ENCODE data around the gene IDI1.
"Not testable (repeated sequence)": the region's sequence is repeated elsewhere in the genome, so short reads cannot be mapped to it uniquely, and the experiment has no call there.

IDI1 gene

GRCh38 chr10:1040133-1040532 lies 8.8 kb downstream of the IDI1 start:
- DNase-seq (ENCODE audit: low read depth) = no peak
- H3K4me3 ChIP-seq (ENCODE audit: low read depth, low read length) = no peak overlapping the region

GRCh38 chr10:1038769-1039168 lies 10.2 kb downstream of the IDI1 start:
- DNase-seq (ENCODE audit: low read depth); H3K4me3 ChIP-seq (ENCODE audit: low read depth, low read length): not testable (repeated sequence)

- H3K4me3 ChIP-seq (ENCODE audit: low read depth, low read length) = no peak overlapping the region
- no peak for DNase-seq (ENCODE audit: low read depth)
These were observed 11.8 kb downstream of the IDI1 start for GRCh38 chr10:1037098-1037497.

- H3K4me3 ChIP-seq (ENCODE audit: low read depth, low read length) = no peak overlapping the region
- no peak for DNase-seq (ENCODE audit: low read depth)
These were observed 12.6 kb downstream of the IDI1 start for GRCh38 chr10:1036341-1036791.

GRCh38 chr10:1035201-1035600 lies 13.7 kb downstream of the IDI1 start:
- H3K4me3 ChIP-seq (ENCODE audit: low read depth, low read length) = no peak overlapping the region
- DNase-seq (ENCODE audit: low read depth) = no peak

- no peak for DNase-seq (ENCODE audit: low read depth)
- no peak overlapping the region for H3K4me3 ChIP-seq (ENCODE audit: low read depth, low read length)
These were observed 14.2 kb downstream of the IDI1 start for GRCh38 chr10:1034758-1035157.

GRCh38 chr10:1033601-1034000 lies 15.3 kb downstream of the IDI1 start:
- no peak overlapping the region for H3K4me3 ChIP-seq (ENCODE audit: low read depth, low read length)
- DNase-seq (ENCODE audit: low read depth) = no peak

GRCh38 chr10:1029838-1030237 lies 19.1 kb downstream of the IDI1 start:
- H3K4me3 ChIP-seq (ENCODE audit: low read depth, low read length) = no peak overlapping the region
- no peak for DNase-seq (ENCODE audit: low read depth)

- DNase-seq (ENCODE audit: low read depth) = no peak
- H3K4me3 ChIP-seq (ENCODE audit: low read depth, low read length) = no peak overlapping the region
These were observed 22.3 kb downstream of the IDI1 start for GRCh38 chr10:1026578-1026977.

- DNase-seq (ENCODE audit: low read depth) = no peak
- no peak within 1 kb of the TSS for H3K4me3 ChIP-seq (ENCODE audit: low read depth, low read length)
These were observed 23.2 kb downstream of the IDI1 start, which contains the start of gene IDI2 for GRCh38 chr10:1025683-1026082. Gene IDI2, minus strand, starts transcription at chr10:1025859. Its CDS starts 1,136 bp downstream, at chr10:1024723.

- H3K4me3 ChIP-seq (ENCODE audit: low read depth, low read length) = no peak overlapping the region
- DNase-seq (ENCODE audit: low read depth) = no peak
These were observed 24.8 kb downstream of the IDI1 start for GRCh38 chr10:1024103-1024502.

- no peak overlapping the region for H3K4me3 ChIP-seq (ENCODE audit: low read depth, low read length)
- DNase-seq (ENCODE audit: low read depth) = no peak
These were observed 26.5 kb downstream of the IDI1 start for GRCh38 chr10:1022413-1022812.

GRCh38 chr10:1020958-1021357 lies 28.0 kb downstream of the IDI1 start:
- no peak overlapping the region for H3K4me3 ChIP-seq (ENCODE audit: low read depth, low read length)
- no peak for DNase-seq (ENCODE audit: low read depth)

GRCh38 chr10:1020460-1020859 lies 28.5 kb downstream of the IDI1 start:
- H3K4me3 ChIP-seq (ENCODE audit: low read depth, low read length) = no peak overlapping the region
- no peak for DNase-seq (ENCODE audit: low read depth)

GRCh38 chr10:1019362-1019761 lies 29.6 kb downstream of the IDI1 start:
- no peak for DNase-seq (ENCODE audit: low read depth)
- no peak overlapping the region for H3K4me3 ChIP-seq (ENCODE audit: low read depth, low read length)

GRCh38 chr10:1015688-1016087 lies 33.2 kb downstream of the IDI1 start:
- no peak overlapping the region for H3K4me3 ChIP-seq (ENCODE audit: low read depth, low read length)
- DNase-seq (ENCODE audit: low read depth) = no peak

- no peak for DNase-seq (ENCODE audit: low read depth)
- H3K4me3 ChIP-seq (ENCODE audit: low read depth, low read length) = no peak overlapping the region
These were observed 37.2 kb downstream of the IDI1 start for GRCh38 chr10:1011696-1012095.

GRCh38 chr10:1010703-1011102 lies 38.2 kb downstream of the IDI1 start:
- no peak overlapping the region for H3K4me3 ChIP-seq (ENCODE audit: low read depth, low read length)
- DNase-seq (ENCODE audit: low read depth) = no peak

- H3K4me3 ChIP-seq (ENCODE audit: low read depth, low read length); DNase-seq (ENCODE audit: low read depth): not testable (repeated sequence)
These were observed 39.0 kb downstream of the IDI1 start for GRCh38 chr10:1009947-1010346.

- no peak for DNase-seq (ENCODE audit: low read depth)
- no peak overlapping the region for H3K4me3 ChIP-seq (ENCODE audit: low read depth, low read length)
These were observed 39.8 kb downstream of the IDI1 start for GRCh38 chr10:1009071-1009494.

GRCh38 chr10:1007583-1007982 lies 41.3 kb downstream of the IDI1 start:
- DNase-seq (ENCODE audit: low read depth) = no peak
- no peak overlapping the region for H3K4me3 ChIP-seq (ENCODE audit: low read depth, low read length)

- DNase-seq (ENCODE audit: low read depth) = no peak
- H3K4me3 ChIP-seq (ENCODE audit: low read depth, low read length) = no peak overlapping the region
These were observed 42.3 kb downstream of the IDI1 start for GRCh38 chr10:1006573-1006972.
